ENCODE results near the gene KIF1B. TPM values are rescaled to one million over a fixed set of nuclear protein-coding genes. Genes with fewer than 3 reads are reported as not detected.

Gene KIF1B
- total RNA-seq, 1 experiment from 2014 or later, result 70.1 TPM

- Mint-ChIP-seq H3K27ac (peak overlapping the region; percentile 41; the same call in 1 of the 2 replicates), H3K27me3 (ENCODE audit: low read depth) (no peaks in the 10 kb centered on the region), H3K36me3 (peaks cover 47% of the 10 kb centered on the region), H3K4me1 (peaks cover 7% of the 10 kb centered on the region), H3K4me3 (no peak overlapping the region), H3K9me3 (peaks cover 16% of the 10 kb centered on the region)
- ChIA-PET CTCF (interaction anchor here (0.6 to 1.4 kb wide), 6 partner anchors 25 to 457 kb away, joined by 3 to 7 read pairs (median 4); partner anchors contain the start of genes CENPS and KIF1B), POLR2A (no interaction called here)
- no peak for TF ChIP-seq USF1 (CRISPR knock-in tag; IDR thresholded peaks at IDR 0.05)
- no peak for TF ChIP-seq ATF2 (CRISPR knock-in tag; IDR thresholded peaks at IDR 0.05; ENCODE audit: borderline replicate concordance, low read depth)
- TF ChIP-seq GTF2I (CRISPR knock-in tag; conservative IDR thresholded peaks at IDR 0.05), result no peak
- TF ChIP-seq, protein P1, sequence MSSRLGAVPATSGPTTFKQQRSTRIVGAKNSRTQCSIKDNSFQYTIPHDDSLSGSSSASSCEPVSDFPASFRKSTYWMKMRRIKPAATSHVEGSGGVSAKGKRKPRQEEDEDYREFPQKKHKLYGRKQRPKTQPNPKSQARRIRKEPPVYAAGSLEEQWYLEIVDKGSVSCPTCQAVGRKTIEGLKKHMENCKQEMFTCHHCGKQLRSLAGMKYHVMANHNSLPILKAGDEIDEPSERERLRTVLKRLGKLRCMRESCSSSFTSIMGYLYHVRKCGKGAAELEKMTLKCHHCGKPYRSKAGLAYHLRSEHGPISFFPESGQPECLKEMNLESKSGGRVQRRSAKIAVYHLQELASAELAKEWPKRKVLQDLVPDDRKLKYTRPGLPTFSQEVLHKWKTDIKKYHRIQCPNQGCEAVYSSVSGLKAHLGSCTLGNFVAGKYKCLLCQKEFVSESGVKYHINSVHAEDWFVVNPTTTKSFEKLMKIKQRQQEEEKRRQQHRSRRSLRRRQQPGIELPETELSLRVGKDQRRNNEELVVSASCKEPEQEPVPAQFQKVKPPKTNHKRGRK (CRISPR knock-in tag; IDR thresholded peaks at IDR 0.05; ENCODE audit: borderline replicate concordance), result no peak
- TF ChIP-seq E2F1 (CRISPR knock-in tag; IDR thresholded peaks at IDR 0.05), result no peak
- TF ChIP-seq NR3C1 (CRISPR knock-in tag; conservative IDR thresholded peaks at IDR 0.05; ENCODE audit: low read depth), result no peak
- no peak for TF ChIP-seq EMX1 (CRISPR knock-in tag; IDR thresholded peaks at IDR 0.05)
- no peak for TF ChIP-seq RORB (CRISPR knock-in tag; IDR thresholded peaks at IDR 0.05)
- TF ChIP-seq, protein P2, sequence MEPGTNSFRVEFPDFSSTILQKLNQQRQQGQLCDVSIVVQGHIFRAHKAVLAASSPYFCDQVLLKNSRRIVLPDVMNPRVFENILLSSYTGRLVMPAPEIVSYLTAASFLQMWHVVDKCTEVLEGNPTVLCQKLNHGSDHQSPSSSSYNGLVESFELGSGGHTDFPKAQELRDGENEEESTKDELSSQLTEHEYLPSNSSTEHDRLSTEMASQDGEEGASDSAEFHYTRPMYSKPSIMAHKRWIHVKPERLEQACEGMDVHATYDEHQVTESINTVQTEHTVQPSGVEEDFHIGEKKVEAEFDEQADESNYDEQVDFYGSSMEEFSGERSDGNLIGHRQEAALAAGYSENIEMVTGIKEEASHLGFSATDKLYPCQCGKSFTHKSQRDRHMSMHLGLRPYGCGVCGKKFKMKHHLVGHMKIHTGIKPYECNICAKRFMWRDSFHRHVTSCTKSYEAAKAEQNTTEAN (CRISPR knock-in tag; IDR thresholded peaks at IDR 0.05), result no peak
- no peak for TF ChIP-seq OVOL2 (CRISPR knock-in tag; IDR thresholded peaks at IDR 0.05; ENCODE audit: borderline replicate concordance)
- no peak for TF ChIP-seq SMAD4 (CRISPR knock-in tag; IDR thresholded peaks at IDR 0.05)
- TF ChIP-seq SOX15 (CRISPR knock-in tag; IDR thresholded peaks at IDR 0.05), result no peak
- no peak for TF ChIP-seq USF2 (CRISPR knock-in tag; IDR thresholded peaks at IDR 0.05)
- TF ChIP-seq ZNF219 (CRISPR knock-in tag; IDR thresholded peaks at IDR 0.05; ENCODE audit: borderline replicate concordance), result no peak
- no peak for TF ChIP-seq TP53 (CRISPR knock-in tag; IDR thresholded peaks at IDR 0.05)
- no peak for TF ChIP-seq GRHL2 (CRISPR knock-in tag; IDR thresholded peaks at IDR 0.05; ENCODE audit: insufficient replicate concordance, severe bottlenecking)
- no peak for TF ChIP-seq CREB1 (CRISPR knock-in tag; IDR thresholded peaks at IDR 0.05)
- TF ChIP-seq, protein P3, sequence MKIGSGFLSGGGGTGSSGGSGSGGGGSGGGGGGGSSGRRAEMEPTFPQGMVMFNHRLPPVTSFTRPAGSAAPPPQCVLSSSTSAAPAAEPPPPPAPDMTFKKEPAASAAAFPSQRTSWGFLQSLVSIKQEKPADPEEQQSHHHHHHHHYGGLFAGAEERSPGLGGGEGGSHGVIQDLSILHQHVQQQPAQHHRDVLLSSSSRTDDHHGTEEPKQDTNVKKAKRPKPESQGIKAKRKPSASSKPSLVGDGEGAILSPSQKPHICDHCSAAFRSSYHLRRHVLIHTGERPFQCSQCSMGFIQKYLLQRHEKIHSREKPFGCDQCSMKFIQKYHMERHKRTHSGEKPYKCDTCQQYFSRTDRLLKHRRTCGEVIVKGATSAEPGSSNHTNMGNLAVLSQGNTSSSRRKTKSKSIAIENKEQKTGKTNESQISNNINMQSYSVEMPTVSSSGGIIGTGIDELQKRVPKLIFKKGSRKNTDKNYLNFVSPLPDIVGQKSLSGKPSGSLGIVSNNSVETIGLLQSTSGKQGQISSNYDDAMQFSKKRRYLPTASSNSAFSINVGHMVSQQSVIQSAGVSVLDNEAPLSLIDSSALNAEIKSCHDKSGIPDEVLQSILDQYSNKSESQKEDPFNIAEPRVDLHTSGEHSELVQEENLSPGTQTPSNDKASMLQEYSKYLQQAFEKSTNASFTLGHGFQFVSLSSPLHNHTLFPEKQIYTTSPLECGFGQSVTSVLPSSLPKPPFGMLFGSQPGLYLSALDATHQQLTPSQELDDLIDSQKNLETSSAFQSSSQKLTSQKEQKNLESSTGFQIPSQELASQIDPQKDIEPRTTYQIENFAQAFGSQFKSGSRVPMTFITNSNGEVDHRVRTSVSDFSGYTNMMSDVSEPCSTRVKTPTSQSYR (CRISPR knock-in tag; IDR thresholded peaks at IDR 0.05), result no peak
- no peak for TF ChIP-seq NR2C2 (CRISPR knock-in tag; IDR thresholded peaks at IDR 0.05)
- DNase-seq (ENCODE audit: low spot score) (no peak), ATAC-seq (no peak)
These were observed 32.5 kb upstream of the KIF1B start for GRCh38 chr1:10177876-10178275.
